Renal pelvis (tissue), 4 donors: ENCODE measurements around the gene DCAF6. TPM values are rescaled to one million over a fixed set of nuclear protein-coding genes. Genes with fewer than 3 reads are reported as not detected.

Experiments used
- DNase-seq: peaks from one replicate; pipeline ENCODE4 v3.0.0-alpha.2; 2013
- polyA plus RNA-seq, 3 donors: library from polyadenylated mRNA; unstranded; fragments of 120-200 nt; gene quantifications; one replicate each; pipeline ENCODE4 v1.2.1, GENCODE V29; 2013; ENCODE audit not compliant: insufficient read length in 3 of 3

DCAF6 gene
- polyA plus RNA-seq, 3 donors: 80.1 to 84.9 (median 80.6) TPM

DNA sequence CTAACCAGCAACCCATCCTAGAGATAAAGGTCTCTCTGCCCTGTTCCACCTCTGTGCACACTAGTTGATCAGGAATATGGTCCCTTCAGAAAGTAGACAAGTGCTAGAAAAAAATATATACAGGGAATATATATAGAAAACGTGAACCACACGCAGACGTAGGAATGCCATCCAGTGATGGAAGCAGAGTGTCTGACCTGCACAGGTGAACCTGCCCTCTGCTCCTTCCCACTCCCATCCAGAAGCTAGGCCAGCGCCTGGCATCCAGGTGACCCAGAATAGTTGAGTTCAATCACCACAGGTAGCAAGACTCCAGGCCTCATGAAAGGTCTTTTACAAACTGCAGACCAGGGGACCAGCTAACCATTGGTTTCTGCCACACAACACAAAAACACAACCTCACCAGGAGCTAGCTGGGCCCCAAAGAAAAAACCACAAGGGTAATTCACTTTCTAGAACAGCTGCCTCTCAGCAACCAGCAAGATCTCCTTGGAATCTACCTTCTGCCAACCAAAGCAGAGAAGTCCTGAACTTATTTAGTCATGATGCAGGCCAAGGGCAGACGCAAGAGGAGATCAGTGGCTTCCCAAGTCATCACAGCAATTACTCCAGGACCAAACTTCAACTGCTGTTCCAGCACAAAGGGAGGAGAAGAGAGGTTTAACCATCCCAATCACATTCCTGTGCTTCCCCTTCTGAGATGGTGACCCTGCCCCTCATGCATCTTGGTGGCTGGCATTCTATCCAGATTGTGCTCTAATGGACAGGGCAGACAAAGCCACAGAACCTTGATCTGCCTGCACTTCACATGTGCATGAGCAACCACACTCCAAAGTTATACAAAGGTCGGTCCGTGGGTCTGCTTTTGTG is 147.2 kb downstream of the DCAF6 start:
- DNase-seq: no peak

GRCh38 chr1:168084396-168085231 is 148.1 kb downstream of the DCAF6 start:
- no peak for DNase-seq

DNA sequence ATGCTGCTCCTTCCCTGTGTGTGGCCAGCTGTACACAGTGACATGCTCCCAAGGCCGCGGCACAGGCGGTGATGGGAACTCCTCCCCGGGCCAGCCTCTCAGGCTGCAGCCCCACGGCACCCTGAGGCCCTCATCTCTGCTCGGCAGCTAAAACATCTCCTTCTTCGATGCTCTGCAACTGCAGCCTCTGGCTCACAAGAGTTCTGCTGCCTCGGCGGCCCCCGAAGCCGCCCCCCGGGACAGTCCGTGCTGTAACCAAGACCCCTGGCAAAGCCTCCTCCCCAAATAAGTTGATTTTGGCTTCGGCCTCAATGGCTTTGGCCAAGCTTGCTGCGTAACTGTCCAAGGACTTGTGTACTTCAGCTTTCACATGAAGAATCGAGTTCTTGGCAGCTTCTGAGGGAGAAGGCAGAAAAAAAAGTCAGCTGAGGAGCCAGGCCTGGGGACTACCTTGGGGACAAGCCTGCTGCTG is 149.0 kb downstream of the DCAF6 start:
- DNase-seq: peak; percentile 24

DNA sequence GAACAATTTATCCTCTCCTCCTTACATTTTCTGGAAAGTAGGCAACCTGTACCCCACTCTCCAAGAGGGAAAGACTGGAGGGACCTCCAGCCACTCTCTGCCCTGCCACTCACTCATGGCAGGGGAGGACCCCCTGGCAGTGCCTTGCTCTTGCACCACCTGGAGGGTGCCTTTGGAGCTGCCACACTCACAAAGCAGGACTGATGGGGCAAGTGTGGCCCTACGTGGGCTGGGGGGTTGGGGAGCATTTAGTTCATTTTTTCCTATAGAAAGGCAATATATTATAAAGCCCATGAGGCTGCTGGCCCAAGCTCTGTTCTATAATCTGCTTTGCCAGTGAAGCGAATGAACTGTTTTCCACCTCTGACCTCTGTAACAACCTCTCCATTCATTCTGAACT is 150.0 kb downstream of the DCAF6 start:
- no peak for DNase-seq

DNA sequence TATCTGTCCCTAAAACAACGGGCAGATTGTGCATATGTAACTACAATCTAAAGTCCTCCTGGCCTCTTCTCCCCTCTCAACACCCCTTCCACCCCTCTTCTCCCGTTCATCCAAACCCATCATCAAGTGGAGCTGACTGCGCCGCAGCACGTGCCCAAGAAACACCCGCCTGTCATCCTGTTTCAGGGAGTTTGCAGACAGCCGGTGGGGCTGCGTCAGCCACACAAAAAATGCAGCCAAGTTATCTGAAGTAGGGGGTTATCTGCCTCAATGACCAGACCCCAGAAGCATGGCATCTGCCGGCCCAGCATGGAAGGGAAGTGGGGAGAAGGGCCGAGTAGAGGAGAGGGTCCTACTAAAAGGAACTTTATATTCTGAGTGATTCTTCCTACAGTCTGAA is 151.2 kb downstream of the DCAF6 start:
- no peak for DNase-seq

DNA sequence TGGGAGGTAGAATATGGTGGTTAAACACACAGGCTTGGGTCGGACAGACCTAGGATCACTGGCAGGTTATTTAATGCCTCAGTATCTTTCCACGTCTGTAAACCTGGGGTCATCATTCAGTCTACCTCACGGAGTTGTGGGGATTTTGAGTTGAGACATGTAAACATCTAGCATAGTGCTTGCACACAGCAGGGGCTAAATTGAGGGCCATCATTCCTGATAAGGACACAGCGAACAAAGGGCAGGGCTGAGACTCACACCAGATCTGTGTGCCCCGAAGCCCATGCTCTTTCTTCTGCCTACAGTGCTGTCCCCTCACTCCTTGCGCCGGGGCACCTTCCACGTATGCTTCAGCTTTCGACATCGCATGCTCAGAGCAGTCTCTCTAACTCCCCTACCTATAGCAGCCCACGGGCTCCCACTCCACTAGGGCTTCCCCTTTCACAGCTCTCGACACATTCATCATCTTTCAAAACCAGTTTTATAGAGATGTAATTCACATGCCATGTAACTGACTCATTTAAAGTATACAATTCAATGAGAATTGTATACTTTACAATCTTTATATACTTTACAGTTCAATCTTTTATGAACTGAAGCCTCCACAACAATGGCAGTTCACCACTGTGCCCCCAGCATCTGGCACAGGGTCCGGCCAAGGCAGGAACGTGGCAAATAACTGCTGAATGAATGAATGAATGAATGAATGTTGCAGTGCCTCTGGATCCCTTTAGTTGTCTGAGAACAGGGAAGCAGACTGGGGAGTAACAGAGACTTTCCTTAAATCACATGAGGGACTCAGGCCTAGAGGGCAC is 152.2 kb downstream of the DCAF6 start:
- no peak for DNase-seq

GRCh38 chr1:168089326-168089978 is 153.0 kb downstream of the DCAF6 start:
- no peak for DNase-seq

DNA sequence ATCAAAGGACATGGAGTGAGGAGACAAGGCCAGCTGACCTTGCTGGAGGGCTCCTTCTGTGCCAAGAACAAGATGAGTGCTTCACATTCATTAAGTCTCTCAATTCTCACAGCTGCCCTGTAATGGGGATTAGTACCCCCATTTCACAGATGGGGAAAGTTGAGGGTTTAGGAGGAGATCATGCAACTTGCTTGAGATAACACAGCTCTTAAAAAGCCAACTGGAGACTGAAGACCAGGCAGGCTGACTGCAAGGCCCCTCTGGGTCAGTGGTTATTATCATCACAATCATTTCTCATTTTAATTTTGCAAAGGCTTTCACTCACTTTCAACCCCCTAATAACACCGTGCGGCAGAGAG is 153.5 kb downstream of the DCAF6 start:
- no peak for DNase-seq

- no peak for DNase-seq
Measured at GRCh38 chr1:168090395-168090794, 153.9 kb downstream of the DCAF6 start.

- no peak for DNase-seq
Measured at GRCh38 chr1:168091063-168091462, 154.6 kb downstream of the DCAF6 start.

DNA sequence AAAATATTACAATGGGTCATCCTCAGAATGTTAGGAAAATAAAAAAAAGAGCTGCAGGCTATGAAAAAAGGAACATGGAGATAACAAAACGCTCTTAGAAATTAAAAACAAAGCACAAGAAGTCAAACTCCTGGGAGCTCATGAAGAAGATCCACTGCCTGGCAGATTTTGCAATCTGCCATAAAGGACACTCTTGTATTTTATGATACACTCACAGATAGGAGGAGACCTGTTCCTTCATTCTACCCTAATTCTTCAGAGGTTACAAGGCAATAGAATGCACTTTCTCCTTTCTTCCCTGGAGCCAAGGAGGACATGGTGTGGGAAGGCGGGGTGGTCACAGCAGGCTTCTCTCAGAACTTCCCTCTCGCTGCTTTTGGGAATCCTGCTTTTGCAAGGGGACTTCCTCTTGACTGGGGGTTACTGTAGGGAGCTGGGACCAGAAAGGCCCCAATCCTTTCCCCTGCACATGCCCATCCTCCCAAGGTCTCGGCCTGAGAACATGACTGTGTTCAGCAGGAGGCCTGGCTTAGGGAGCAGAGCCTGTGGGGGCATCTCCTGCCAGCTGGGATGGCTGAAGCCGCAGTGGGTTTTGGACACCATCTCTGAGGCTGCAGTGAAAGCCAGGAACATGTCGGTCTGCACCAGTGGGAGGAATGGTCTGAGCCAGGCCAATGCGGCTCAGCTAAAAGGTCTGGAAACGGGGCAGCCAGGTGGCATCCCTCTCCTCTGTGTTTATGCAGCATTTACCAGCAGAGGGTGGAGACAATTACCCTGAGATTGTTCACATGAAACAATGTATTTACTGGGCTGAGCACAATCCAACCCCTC is 155.5 kb downstream of the DCAF6 start:
- no peak for DNase-seq

- DNase-seq: no peak
Measured at GRCh38 chr1:168092566-168093355, 156.3 kb downstream of the DCAF6 start.

DNA sequence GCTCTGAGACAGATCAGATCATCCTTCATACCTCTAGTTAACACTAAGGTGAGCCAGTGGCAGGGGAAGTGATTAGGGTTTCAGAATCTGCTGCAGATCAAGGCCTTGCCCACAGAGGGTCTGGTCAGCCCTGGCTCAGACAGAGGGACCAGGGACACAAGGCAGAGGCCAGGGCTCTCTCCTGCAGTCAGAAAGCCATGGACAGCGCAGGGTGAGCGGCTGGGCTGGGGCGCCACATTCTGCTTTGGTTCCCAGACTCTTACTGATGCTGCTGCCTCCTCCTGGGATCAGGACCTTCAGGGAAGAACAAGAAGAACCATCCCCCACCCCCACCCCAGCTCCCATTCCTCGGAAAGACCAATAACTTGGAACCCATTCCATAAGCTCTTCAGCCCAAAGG is 157.1 kb downstream of the DCAF6 start:
- DNase-seq: no peak

DNA sequence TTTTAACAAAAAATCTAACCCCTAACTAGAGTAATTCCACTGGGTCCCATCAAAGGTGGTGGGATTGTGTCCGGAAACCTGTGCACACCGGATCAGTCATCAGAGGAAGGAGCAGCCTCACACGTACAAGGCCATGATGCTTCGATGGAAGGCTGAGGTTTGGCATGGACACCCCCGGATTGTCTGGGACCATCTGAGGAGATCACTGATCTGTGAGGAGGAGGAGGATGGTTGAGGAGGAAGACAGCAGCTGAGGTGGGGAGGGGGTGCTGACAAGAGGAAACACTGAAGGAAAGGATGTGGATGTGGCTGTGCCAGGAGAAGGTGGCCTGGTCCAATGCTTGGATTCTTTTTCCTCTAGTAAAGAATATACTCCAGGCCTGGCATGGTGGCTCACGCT is 159.0 kb downstream of the DCAF6 start:
- DNase-seq: no peak

GRCh38 chr1:168096296-168097165 is 160.0 kb downstream of the DCAF6 start:
- no peak for DNase-seq

DNA sequence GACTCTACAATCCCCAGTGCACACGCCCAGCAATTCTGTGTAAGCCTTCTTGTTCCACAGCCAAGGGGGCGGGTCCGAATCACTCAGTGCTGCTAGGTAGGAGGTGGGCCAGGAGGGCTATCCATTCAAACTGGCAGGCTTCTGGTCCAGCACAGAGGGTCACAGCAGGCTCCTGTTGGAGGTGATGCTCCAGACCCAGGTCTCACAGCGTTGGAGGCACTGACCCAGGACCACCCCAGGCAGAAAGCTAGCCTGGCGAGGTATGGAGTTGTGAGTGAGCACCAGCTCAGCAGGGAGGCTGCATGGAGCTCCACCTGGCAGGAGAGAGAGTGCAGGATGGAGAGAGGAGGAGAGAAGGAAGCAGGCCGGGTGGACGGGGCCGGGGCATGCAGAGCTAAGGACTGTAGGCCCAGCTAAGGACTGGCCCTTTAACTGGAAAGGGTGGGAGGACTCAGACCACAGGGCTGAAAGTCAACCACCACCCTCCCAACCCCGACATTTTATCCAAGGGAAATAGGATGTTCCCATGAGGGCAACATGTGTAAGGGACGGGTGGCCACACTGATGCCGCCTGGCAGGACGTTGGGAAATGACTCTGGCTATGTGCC is 161.5 kb downstream of the DCAF6 start:
- DNase-seq: no peak

DNA sequence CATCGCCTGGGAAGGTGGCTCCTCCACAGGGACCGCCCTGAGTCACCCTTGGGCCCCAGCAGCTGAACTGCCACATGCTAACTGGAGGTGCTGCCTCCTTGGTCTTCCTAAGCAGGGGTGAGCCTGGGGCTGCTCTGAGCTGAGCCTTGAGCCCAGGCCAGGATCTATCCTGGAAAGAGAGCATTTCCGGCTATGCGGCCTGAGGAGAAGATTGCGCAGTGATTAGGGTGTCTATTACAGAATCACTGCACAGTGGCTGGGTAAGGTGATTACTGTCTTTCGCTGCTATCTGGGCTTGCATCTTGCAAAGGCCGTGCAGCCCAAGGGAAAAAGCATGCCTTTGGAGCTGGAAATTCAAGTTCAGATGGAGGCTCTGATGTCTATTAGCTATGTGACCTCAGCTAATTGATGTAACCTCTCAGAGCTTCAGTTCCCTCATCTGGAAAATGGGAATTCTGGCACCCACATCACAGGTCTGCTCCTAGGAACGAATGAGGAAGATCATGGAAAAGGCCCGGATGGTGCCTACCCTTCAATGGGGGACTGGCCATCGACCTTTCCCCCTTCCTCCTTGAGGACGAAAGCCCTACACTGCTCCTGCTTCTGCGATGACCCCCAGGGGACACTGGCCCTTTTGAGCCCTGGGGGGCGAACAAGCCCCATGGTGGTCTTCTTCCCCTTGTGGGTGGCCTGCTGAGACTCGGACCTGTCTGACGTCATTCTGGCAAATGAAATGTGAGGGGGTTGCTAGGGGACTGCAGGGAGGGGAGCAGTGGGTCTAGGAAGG is 162.2 kb downstream of the DCAF6 start:
- DNase-seq: no peak
